HCT116 (cell line): Measurements from ENCODE around the gene SERPINC1. TPM values are rescaled to one million over a fixed set of nuclear protein-coding genes. Genes with fewer than 3 reads are reported as not detected.

Source experiments
- ATAC-seq: fragments of 200-7000 bp; cut with Tn5 transposase; 2 replicates; pipeline ENCODE4 v1.9.1; 2020; ENCODE audit warnings: mild to moderate bottlenecking, moderate library complexity
- BruUV-seq: library from RNA; stranded (reverse); fragments of 400-500 nt; replicated peaks from 2 replicates; lab custom pipeline; 2021; lab: Mats Ljungman, UMichigan
- CTCF ChIA-PET: fragments of 300-600 bp; sonication (Branson Sonifier 250); formaldehyde crosslinking; loops from one replicate; lab custom pipeline; 2021; ENCODE audit warnings: antibody characterized with exemption; lab: Charles Lee
- POLR2A ChIA-PET: fragments of 300-600, 350-600 bp; sonication (Branson Sonifier 250); formaldehyde crosslinking; loops from one replicate; lab custom pipeline; 2021; ENCODE audit warnings: antibody characterized with exemption; lab: Charles Lee
- RAD21 ChIA-PET, 2 experiments: fragments of 300-600 bp; sonication (Branson Sonifier 250); formaldehyde crosslinking; loops; one replicate each; lab custom pipeline; 2023; ENCODE audit warnings: low total read pairs in 2 of 2; ENCODE audit not compliant: uncharacterized antibody in 2 of 2, unreplicated experiment in 2 of 2, low non-redundant PET in 1 of 2; lab: Charles Lee
- DNase-seq: peaks from one replicate; pipeline ENCODE4 v3.0.0-alpha.2; 2010; ENCODE audit warnings: low read depth, low spot score
- H2AFZ ChIP-seq: fragments of 200-600 bp; shearing (Covaris generic), sonication (generic); 2 replicates; pipeline ENCODE4 v1.6.1; 2017; ENCODE audit warnings: low read depth, mixed run types, mixed read lengths, antibody characterized with exemption, low read length; ENCODE audit not compliant: poor library complexity, severe bottlenecking
- H3K27ac ChIP-seq: 2 replicates; pipeline ENCODE4 v1.5.1; 2012; ENCODE audit warnings: low read depth, low read length
- H3K27me3 ChIP-seq: fragments of 200-600 bp; sonication (generic); 2 replicates; pipeline ENCODE4 v1.6.1; 2016; ENCODE audit warnings: mixed run types, low read length, mixed read lengths; ENCODE audit not compliant: insufficient read depth
- H3K36me3 ChIP-seq, 2 experiments: fragments of 200-500 bp in 1 of 2; fragments of 200-600 bp in 1 of 2; sonication (Bioruptor generic) in 1 of 2; sonication (generic) in 1 of 2; 2 replicates each; pipeline versions ENCODE4 v1.5.1 to v1.6.1; 2014 to 2016; ENCODE audit warnings: low read length in 2 of 2, inconsistent platforms in 1 of 2, mixed read lengths in 1 of 2, mixed run types in 1 of 2; ENCODE audit not compliant: insufficient read depth in 2 of 2, control insufficient read depth in 1 of 2
- H3K4me1 ChIP-seq, 2 experiments: fragments of 200-600 bp in 1 of 2; sonication (generic) in 1 of 2; 2 replicates each; pipeline versions ENCODE4 v1.5.1 to v1.6.1; 2012 to 2017; ENCODE audit warnings: low read length in 2 of 2, inconsistent platforms in 1 of 2, mild to moderate bottlenecking in 1 of 2, mixed read lengths in 1 of 2, mixed run types in 1 of 2, moderate library complexity in 1 of 2; ENCODE audit not compliant: insufficient read depth in 2 of 2, control insufficient read depth in 1 of 2
- H3K4me2 ChIP-seq: fragments of 200-600 bp; sonication (generic); 2 replicates; pipeline ENCODE4 v1.6.1; 2017; ENCODE audit warnings: mixed run types, low read length, mixed read lengths
- H3K4me3 ChIP-seq, 2 experiments: fragments of 200-600 bp in 1 of 2; sonication (generic) in 1 of 2; replicated peaks in 1 of 2; 2 replicates each; pipeline ENCODE4 v1.5.1; 2011 to 2016; ENCODE audit warnings: low read length in 2 of 2, control low read depth in 1 of 2, low read depth in 1 of 2, mild to moderate bottlenecking in 1 of 2, mixed read lengths in 1 of 2, mixed run types in 1 of 2
- H3K79me2 ChIP-seq: fragments of 200-600 bp; sonication (generic); 2 replicates; pipeline ENCODE4 v1.6.1; 2017; ENCODE audit warnings: mild to moderate bottlenecking, mixed run types, low read length, moderate library complexity, mixed read lengths; ENCODE audit not compliant: insufficient read depth
- H3K9ac ChIP-seq: fragments of 200-600 bp; sonication (generic); 2 replicates; pipeline ENCODE4 v1.6.1; 2016; ENCODE audit warnings: low read length, mixed read lengths
- H3K9me2 ChIP-seq: fragments of 200-600 bp; sonication (generic), shearing (Covaris generic); 2 replicates; pipeline ENCODE4 v1.6.1; 2017; ENCODE audit warnings: mixed run types, mild to moderate bottlenecking, moderate library complexity; ENCODE audit not compliant: insufficient read depth
- H3K9me3 ChIP-seq, 2 experiments: fragments of 200-500 bp in 1 of 2; fragments of 200-600 bp in 1 of 2; sonication (Bioruptor generic) in 1 of 2; sonication (generic) in 1 of 2; 2 replicates each; pipeline ENCODE4 v1.6.1; 2014 to 2017; ENCODE audit warnings: low read length in 2 of 2, mixed read lengths in 2 of 2, inconsistent platforms in 1 of 2, low read depth in 1 of 2, mild to moderate bottlenecking in 1 of 2, mixed run types in 1 of 2, moderate library complexity in 1 of 2; ENCODE audit not compliant: control insufficient read depth in 1 of 2, insufficient read depth in 1 of 2
- H4K20me1 ChIP-seq: fragments of 200-600 bp; sonication (generic), shearing (Covaris generic); 2 replicates; pipeline ENCODE4 v1.6.1; 2017; ENCODE audit warnings: mixed run types, mild to moderate bottlenecking, moderate library complexity; ENCODE audit not compliant: insufficient read depth
- CEBPB ChIP-seq: IDR thresholded peaks from 2 replicates; pipeline ENCODE4 v1.6.1; 2012; ENCODE audit warnings: low read depth
- EGR1 ChIP-seq: IDR thresholded peaks from 2 replicates; pipeline ENCODE4 v1.6.1; 2012; ENCODE audit warnings: low read depth
- EZH2phosphoT487 ChIP-seq: fragments of 200-600 bp; IDR thresholded peaks from 2 replicates; pipeline ENCODE4 v1.6.1; 2018; ENCODE audit warnings: antibody characterized with exemption, borderline replicate concordance
- JUND ChIP-seq: IDR thresholded peaks from 2 replicates; pipeline ENCODE4 v1.6.1; 2012
- POLR2A ChIP-seq: IDR thresholded peaks from 2 replicates; pipeline ENCODE4 v1.7.0; 2011; ENCODE audit warnings: borderline replicate concordance; ENCODE audit not compliant: insufficient read depth, insufficient read length; ENCODE audit errors: extremely low read depth
- RAD21 ChIP-seq: IDR thresholded peaks from 2 replicates; pipeline ENCODE4 v1.6.1; 2012; ENCODE audit warnings: low read depth, mild to moderate bottlenecking
- SP1 ChIP-seq: IDR thresholded peaks from 2 replicates; pipeline ENCODE4 v1.6.1; 2012; ENCODE audit warnings: low read depth
- SRF ChIP-seq: IDR thresholded peaks from 2 replicates; pipeline ENCODE4 v1.6.1; 2012; ENCODE audit warnings: low read depth
- ZNF274 ChIP-seq: fragments of 200-500 bp; sonication (Bioruptor generic); IDR thresholded peaks from 2 replicates; pipeline ENCODE4 v1.6.1; 2014; ENCODE audit warnings: mild to moderate bottlenecking, low read depth, low read length, inconsistent platforms
- intact Hi-C: fragments of 100-400 bp; cut with micrococcal nuclease; formaldehyde crosslinking; loops from 2 replicates; pipeline ENCODE4 v1.10.0; 2022
- total RNA-seq: library from RNA; stranded (reverse); gene quantifications from one replicate; pipeline ENCODE4 v1.2.1, GENCODE V29; 2021; ENCODE audit not compliant: unreplicated experiment
- TF ChIP-seq, protein P1 (sequence below): IDR thresholded peaks from 2 replicates; pipeline ENCODE4 v1.6.1; 2012; ENCODE audit warnings: low read depth

Gene SERPINC1
- total RNA-seq, 1 experiment from 2014 or later = 0.61 TPM

GRCh38 chr1:173856903-173857302 is 60.2 kb downstream of the SERPINC1 start:
- intact Hi-C loops = no loop called here
- POLR2A ChIA-PET = interaction anchor here (0.7 to 1.6 kb wide), 2 partner anchors 10 to 11 kb away, joined by 3 to 6 read pairs; partner anchors contain the start of genes GAS5 and ZBTB37
- ATAC-seq = no peak

More at GRCh38 chr1:173856903-173857302, 60.2 kb downstream of the SERPINC1 start:
- no peaks in the 10 kb centered on the region for H3K4me1 ChIP-seq
- H3K27me3 ChIP-seq = no peaks in the 10 kb centered on the region
- no peaks in the 10 kb centered on the region for H3K9me2 ChIP-seq
- BruUV-seq = no TSS peak
- no peak overlapping the region for H3K9ac ChIP-seq
- no peaks in the 10 kb centered on the region; the same call in 1 of the 2 replicates for H4K20me1 ChIP-seq
- no peak overlapping the region for H3K4me3 ChIP-seq
- ChIA-PET CTCF (no interaction called here), RAD21 (no interaction called here)
- H3K27ac ChIP-seq = no peak overlapping the region
- no peak overlapping the region for H3K4me2 ChIP-seq
- H3K36me3 ChIP-seq = peaks cover 3 to 14% of the 10 kb centered on the region in 2 experiments; a peak in 2 of 4 replicates
- TF ChIP-seq RAD21 (no peak), SP1 (no peak), EGR1 (no peak), CEBPB (no peak), EZH2phosphoT487 (no peak), POLR2A (no peak), JUND (no peak), ZNF274 (no peak), SRF (no peak)
- TF ChIP-seq, protein P1, sequence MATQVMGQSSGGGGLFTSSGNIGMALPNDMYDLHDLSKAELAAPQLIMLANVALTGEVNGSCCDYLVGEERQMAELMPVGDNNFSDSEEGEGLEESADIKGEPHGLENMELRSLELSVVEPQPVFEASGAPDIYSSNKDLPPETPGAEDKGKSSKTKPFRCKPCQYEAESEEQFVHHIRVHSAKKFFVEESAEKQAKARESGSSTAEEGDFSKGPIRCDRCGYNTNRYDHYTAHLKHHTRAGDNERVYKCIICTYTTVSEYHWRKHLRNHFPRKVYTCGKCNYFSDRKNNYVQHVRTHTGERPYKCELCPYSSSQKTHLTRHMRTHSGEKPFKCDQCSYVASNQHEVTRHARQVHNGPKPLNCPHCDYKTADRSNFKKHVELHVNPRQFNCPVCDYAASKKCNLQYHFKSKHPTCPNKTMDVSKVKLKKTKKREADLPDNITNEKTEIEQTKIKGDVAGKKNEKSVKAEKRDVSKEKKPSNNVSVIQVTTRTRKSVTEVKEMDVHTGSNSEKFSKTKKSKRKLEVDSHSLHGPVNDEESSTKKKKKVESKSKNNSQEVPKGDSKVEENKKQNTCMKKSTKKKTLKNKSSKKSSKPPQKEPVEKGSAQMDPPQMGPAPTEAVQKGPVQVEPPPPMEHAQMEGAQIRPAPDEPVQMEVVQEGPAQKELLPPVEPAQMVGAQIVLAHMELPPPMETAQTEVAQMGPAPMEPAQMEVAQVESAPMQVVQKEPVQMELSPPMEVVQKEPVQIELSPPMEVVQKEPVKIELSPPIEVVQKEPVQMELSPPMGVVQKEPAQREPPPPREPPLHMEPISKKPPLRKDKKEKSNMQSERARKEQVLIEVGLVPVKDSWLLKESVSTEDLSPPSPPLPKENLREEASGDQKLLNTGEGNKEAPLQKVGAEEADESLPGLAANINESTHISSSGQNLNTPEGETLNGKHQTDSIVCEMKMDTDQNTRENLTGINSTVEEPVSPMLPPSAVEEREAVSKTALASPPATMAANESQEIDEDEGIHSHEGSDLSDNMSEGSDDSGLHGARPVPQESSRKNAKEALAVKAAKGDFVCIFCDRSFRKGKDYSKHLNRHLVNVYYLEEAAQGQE = no peak
- H2AFZ ChIP-seq = no peak overlapping the region
- no peaks in the 10 kb centered on the region for H3K79me2 ChIP-seq
- DNase-seq = no peak
- H3K9me3 ChIP-seq = no peaks in the 10 kb centered on the region
